Urinary bladder (tissue), 4 donors: ENCODE results near the gene NSG2. TPM values are rescaled to one million over a fixed set of nuclear protein-coding genes. Genes with fewer than 3 reads are reported as not detected.

Experiments
- DNase-seq: peaks from one replicate; pipeline ENCODE4 v3.0.0-alpha.2; 2015; ENCODE audit errors: extremely low spot score
- H3K27ac ChIP-seq: one replicate; pipeline ENCODE4 v1.5.1; 2013; ENCODE audit warnings: low read depth, mild to moderate bottlenecking, moderate library complexity
- H3K36me3 ChIP-seq: one replicate; pipeline ENCODE4 v1.6.1; 2013; ENCODE audit warnings: mild to moderate bottlenecking, moderate library complexity; ENCODE audit not compliant: insufficient read depth
- H3K4me1 ChIP-seq: one replicate; pipeline ENCODE4 v1.6.1; 2013; ENCODE audit warnings: mild to moderate bottlenecking, moderate library complexity; ENCODE audit not compliant: insufficient read depth
- H3K4me3 ChIP-seq: one replicate; pipeline ENCODE4 v1.5.1; 2013; ENCODE audit warnings: low read depth, low read length
- WGBS: extraction: QIAGEN DNeasy Blood & Tissue Kit; methylation state at CpG from one replicate; pipeline ENCODE4 v1.1.7; 2013; 5-methylcytosine and 5-hydroxymethylcytosine counted together
- polyA plus RNA-seq: library from polyadenylated mRNA; stranded (reverse); fragments of 200-250 nt; gene quantifications from one replicate; pipeline ENCODE4 v1.2.3, GENCODE V29; 2013
- total RNA-seq: library from RNA; depleted of rRNA; stranded (reverse); fragments of >200 nt; gene quantifications from one replicate; pipeline ENCODE4 v1.2.3, GENCODE V29; 2014
- donor health status: healthy with polysubstance abuse.
- donor health status: healthy.

Gene NSG2
- total and polyA plus RNA-seq, 2 donors = 2.6 to 9.6 TPM

DNA sequence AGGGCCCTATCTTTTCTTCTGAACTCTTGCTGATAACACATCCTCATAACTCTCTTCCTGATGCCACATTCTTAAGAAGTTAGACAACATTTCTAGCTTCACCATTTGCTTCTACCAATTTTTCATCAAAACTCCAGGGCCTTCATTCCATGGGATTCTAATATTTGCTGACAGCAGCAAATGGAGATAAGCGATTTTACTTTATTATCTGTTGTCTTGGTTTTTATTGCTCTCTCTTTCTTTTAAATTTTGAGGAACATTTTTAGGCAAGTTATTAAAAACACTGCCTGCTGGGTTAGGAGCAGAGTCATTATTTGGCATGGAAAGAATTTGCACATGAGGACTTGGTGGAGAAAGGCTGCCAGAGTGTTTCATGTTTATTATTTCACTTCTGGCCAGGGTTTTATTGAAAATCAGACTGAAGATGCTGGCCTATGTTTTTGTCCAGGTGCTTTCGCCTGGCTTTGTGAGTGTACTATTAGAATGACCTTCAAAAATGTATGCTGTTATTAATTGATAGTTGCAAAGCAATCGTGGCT lies 27.7 kb downstream of the NSG2 start:
- Histone ChIP-seq H3K27ac (no peak overlapping the region), H3K4me1 (no peaks in the 10 kb centered on the region), H3K4me3 (no peak overlapping the region), H3K36me3 (no peaks in the 10 kb centered on the region)
- 31% methylated on average over 3 of the region's 3 CpGs for WGBS
- DNase-seq = no peak

DNA sequence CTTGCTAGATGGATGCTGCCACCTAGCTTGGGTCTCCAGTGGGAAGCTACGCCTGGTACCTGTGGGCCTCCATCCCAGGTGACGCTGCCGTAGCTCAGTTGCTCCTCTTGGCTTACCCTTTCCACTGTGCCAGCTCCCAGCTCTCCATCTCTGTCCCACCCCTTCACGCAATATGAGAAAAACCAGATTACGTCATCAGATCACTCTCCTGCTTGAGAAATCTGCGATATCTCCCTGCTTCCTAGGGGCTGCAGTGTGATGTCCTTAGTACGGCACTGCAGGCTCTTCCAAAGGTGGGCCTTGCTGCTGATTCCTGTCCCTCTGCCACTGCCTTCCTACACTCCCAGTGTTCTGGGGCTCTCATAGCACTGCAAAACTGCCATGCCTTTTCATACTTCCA lies 28.9 kb downstream of the NSG2 start:
- DNase-seq = no peak
- H3K27ac ChIP-seq = no peak overlapping the region
- 95% methylated on average over 7 of the region's 7 CpGs for whole genome bisulfite sequencing
- no peaks in the 10 kb centered on the region for H3K4me1 ChIP-seq
- H3K4me3 ChIP-seq = no peak overlapping the region
- no peaks in the 10 kb centered on the region for H3K36me3 ChIP-seq

DNA sequence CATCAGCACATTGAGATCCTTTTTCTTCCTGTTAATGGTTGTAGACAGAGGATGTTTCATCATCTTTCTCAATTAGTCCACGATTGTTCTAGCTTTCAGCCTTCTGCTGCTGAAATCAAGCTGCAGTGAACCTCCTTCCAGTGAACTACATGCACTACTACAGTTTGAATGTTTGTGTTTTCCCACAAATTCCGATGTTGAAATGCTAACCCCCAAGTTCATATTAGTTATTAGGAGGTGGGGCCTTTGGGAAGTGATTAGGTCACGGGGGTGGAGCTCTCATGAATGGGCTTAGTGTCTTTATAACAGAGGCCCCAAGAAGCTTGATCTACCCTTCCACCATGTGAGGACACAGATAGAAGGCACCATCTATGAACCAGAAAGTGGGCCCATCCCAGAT lies 32.9 kb downstream of the NSG2 start:
- WGBS = 74% methylated on average over 3 of the region's 3 CpGs
- Histone ChIP-seq H3K4me1 (no peaks in the 10 kb centered on the region), H3K4me3 (no peak overlapping the region), H3K27ac (no peak overlapping the region), H3K36me3 (no peaks in the 10 kb centered on the region)
- no peak for DNase-seq

DNA sequence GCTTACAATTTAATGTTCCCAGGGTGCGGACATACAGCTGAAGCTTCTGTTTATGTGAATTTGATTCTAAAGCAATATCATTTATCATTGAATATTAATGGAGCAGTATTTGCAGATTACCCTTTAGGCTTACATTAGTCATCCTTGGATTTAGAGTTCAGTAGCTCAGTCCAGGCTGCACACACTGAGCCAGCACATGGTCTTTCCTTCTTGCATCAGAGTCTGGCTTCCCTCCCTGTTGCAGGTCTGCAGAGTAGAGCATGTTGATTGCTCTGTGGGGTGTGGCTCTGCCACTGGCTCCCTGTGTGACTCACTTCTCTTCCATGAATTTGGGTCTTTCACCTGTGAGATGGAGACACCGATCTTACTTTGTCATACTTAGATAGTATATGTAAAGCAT lies 36.8 kb downstream of the NSG2 start:
- no peaks in the 10 kb centered on the region for H3K4me1 ChIP-seq
- H3K27ac ChIP-seq = no peak overlapping the region
- DNase-seq = no peak
- 93% methylated on average over 2 of the region's 2 CpGs for WGBS
- no peaks in the 10 kb centered on the region for H3K36me3 ChIP-seq
- H3K4me3 ChIP-seq = no peak overlapping the region

DNA sequence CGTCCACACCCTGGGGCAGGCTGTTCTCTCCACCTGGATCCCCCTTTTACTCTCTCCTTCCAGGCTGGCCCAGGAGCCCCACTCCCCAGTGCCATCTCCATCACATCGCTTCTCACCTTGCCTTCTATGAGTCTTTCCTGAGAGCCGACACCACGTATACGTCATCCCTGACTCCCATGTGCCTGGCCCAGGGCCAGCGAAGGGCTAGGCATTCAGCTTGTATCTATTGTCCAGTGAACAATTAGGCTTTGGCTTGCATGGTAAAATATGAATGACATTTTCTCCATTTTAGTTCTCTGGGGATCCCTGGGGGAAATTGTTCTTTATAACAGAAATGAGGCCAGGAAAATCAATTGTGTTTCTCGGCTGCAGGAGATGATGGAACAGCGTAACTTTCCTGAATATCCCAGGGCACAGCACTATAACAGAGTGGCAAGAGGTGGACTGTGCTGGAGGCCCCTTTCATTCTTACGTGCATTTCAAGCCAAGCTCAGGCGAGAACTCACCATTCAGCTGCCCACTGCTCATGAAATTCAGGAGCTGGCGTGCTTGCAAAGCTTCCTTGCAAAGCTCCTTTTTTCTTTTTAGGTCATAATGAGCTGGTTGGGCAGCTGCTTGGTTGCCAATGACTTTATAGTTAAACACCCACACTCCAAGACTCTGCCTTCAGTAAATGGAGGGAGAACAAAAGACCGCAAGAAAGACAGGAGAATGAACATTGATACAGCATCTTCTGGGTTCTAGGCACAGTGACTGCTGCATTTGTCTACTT lies 37.7 kb downstream of the NSG2 start:
- H3K36me3 ChIP-seq = no peaks in the 10 kb centered on the region
- DNase-seq = no peak
- H3K27ac ChIP-seq = no peak overlapping the region
- H3K4me1 ChIP-seq = no peaks in the 10 kb centered on the region
- H3K4me3 ChIP-seq = no peak overlapping the region
- WGBS = 80% methylated on average over 12 of the region's 12 CpGs

GRCh38 chr5:174084691-174085154 lies 39.2 kb downstream of the NSG2 start:
- H3K4me3 ChIP-seq = no peak overlapping the region
- no peaks in the 10 kb centered on the region for H3K4me1 ChIP-seq
- no peak for DNase-seq
- H3K27ac ChIP-seq = no peak overlapping the region
- WGBS = 63% methylated on average over 8 of the region's 8 CpGs
- no peaks in the 10 kb centered on the region for H3K36me3 ChIP-seq

GRCh38 chr5:174086751-174087150 lies 41.2 kb downstream of the NSG2 start:
- 85% methylated on average over 5 of the region's 5 CpGs for WGBS

DNA sequence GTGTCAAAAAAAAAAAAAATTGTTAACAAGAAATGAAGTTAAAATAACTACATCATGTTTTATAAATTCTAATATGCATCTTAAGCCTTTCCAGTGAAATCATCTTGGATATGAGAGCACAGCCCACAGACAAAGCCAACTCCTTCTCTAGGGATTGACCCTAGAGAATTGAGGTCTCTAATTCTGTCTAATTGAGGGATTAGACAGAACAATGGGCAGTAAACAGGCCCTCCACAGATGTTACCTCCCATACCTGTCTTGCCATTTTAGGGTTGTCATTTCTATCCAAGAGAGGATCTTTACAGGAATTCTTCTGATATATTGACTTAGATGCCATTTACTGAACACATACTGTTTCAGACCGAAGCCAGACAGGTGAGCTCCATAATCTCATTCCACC lies 42.3 kb downstream of the NSG2 start:
- WGBS = 86% methylated on average over 1 of the region's 1 CpG
- DNase-seq = no peak

More at GRCh38 chr5:174086751-174087150, 41.2 kb downstream of the NSG2 start:
- no peak for DNase-seq
- H3K4me3 ChIP-seq = no peak overlapping the region
- no peak overlapping the region for H3K27ac ChIP-seq
- H3K36me3 ChIP-seq = no peaks in the 10 kb centered on the region
- no peaks in the 10 kb centered on the region for H3K4me1 ChIP-seq

GRCh38 chr5:174090129-174090528 lies 44.6 kb downstream of the NSG2 start:
- no peaks in the 10 kb centered on the region for H3K36me3 ChIP-seq
- no peak overlapping the region for H3K4me3 ChIP-seq
- H3K27ac ChIP-seq = no peak overlapping the region
- WGBS = 76% methylated on average over 10 of the region's 10 CpGs
- no peak for DNase-seq
- H3K4me1 ChIP-seq = no peaks in the 10 kb centered on the region

More for the DNA sequence above, 42.3 kb downstream of the NSG2 start:
- Histone ChIP-seq H3K27ac (no peak overlapping the region), H3K4me3 (no peak overlapping the region), H3K36me3 (no peaks in the 10 kb centered on the region), H3K4me1 (no peaks in the 10 kb centered on the region)

DNA sequence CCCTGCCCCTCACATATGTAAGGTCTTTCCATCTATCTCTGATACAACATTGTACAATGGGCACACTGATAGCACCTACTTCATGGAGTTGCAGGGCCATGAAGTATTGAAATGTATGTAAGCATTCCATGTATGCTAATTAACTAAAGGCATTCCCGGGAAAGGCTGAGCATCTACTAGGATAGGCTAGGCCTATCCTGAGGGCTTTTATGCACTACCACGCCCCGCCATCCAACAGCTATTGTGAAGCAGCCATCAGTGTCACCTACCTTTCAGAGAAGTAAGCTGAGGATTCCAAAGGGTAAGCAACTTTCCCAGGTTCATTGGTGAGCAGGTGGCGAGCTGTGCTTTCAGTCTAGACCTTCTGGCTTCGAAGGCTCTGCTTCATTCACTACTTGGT lies 47.6 kb downstream of the NSG2 start:
- no peak for DNase-seq
- Histone ChIP-seq H3K36me3 (no peaks in the 10 kb centered on the region), H3K4me3 (no peak overlapping the region), H3K4me1 (no peaks in the 10 kb centered on the region), H3K27ac (no peak overlapping the region)
- WGBS = 86% methylated on average over 5 of the region's 5 CpGs

DNA sequence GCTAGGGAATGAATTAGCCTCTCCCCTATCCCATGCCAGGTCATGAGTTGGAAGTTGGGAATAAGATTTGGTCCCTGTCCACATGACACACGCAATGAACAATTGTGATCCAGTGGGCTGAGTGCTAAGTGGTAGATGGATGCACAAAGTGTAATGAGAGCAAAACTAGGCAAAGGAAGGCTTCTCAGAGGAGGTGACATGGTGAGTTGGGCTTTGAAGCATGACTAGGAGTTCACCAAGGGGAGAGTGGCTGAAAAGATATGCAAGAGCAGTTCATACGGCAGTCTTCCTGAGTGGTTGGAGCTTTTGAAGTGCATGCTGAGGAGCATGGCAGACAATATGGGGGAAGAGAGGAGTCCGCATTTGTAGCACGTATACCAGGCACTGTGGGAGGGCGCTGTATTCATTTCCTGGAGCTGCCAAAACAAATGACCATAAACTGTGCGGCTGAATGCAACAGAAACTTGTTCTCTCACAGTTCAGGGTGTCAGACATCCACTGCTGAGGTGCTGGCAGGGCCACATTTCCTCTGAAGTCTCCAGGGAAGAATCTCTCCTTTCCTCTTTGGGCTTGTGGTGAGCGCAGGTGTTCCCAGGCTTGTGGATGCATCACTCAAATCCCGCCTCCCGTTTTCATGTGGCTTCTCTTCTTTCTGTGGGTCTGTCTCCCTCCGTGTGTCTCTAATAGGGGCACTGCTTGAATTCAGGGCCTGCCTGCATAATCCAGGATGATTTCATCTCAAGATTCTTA lies 49.5 kb downstream of the NSG2 start:
- H3K4me3 ChIP-seq = no peak overlapping the region
- DNase-seq = no peak
- H3K36me3 ChIP-seq = no peaks in the 10 kb centered on the region
- H3K27ac ChIP-seq = no peak overlapping the region
- no peaks in the 10 kb centered on the region for H3K4me1 ChIP-seq
- 81% methylated on average over 10 of the region's 10 CpGs for WGBS

- Histone ChIP-seq H3K36me3 (no peaks in the 10 kb centered on the region), H3K27ac (no peak overlapping the region)
- WGBS = 76% methylated on average over 6 of the region's 6 CpGs
Measured at GRCh38 chr5:174096619-174097018, 51.1 kb downstream of the NSG2 start.

GRCh38 chr5:174097486-174098185 lies 52.1 kb downstream of the NSG2 start:
- H3K4me1 ChIP-seq = no peaks in the 10 kb centered on the region
- WGBS = 66% methylated on average over 4 of the region's 4 CpGs

More at GRCh38 chr5:174096619-174097018, 51.1 kb downstream of the NSG2 start:
- Histone ChIP-seq H3K4me3 (no peak overlapping the region), H3K4me1 (no peaks in the 10 kb centered on the region)
- no peak for DNase-seq

More at GRCh38 chr5:174097486-174098185, 52.1 kb downstream of the NSG2 start:
- no peak for DNase-seq
- Histone ChIP-seq H3K4me3 (no peak overlapping the region), H3K27ac (no peak overlapping the region), H3K36me3 (no peaks in the 10 kb centered on the region)
